ENCODE measurements around the gene PRLR. TPM values are rescaled to one million over a fixed set of nuclear protein-coding genes. Genes with fewer than 3 reads are reported as not detected.

Gene PRLR
- total and polyA plus RNA-seq, 10 of the 15 experiments (the other 5 are each of a cell fraction or from before 2014, with no cell fraction given), result 0.03 to 8.1 (median 0.20) TPM

DNA sequence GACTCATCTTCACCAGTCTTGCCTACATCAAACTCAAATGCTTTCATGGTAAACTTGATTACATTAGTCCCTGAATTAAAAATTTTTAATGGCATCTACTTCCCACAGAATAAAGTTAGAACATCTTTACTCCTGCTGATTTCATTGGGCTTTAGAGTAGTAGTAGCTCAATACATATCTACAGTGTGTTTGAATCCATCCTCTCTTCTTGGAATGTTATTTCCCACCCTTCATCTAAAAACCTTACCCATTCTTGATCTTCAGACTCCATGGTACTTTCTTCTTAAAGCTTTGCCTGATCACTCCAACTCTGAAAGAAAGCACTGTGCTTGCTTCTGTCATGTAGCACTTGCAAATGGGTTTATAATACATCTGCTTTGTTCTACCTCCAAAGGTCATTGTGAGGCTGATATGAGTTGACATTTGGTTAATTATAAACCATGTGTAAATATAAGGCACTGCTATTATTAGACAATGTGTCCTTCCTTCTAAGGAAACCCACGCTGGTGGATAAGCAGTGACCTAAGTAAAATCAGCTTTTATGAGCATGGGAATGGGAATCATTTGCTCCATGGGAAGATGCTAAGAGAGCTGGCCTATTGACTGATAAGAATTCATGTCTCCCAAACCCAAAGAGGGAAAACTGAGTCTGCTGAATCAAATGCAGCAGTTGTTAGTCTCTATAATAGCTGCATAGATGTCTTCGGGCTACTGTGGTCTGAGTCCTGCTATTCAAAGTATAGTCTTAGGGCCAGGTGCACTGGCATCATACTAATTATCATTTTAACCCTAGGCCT, 7.5 kb upstream of the PRLR start:
- RAD21 ChIA-PET (ENCODE audit: unreplicated experiment), result interaction anchor here (1.4 to 3.5 kb wide), 4 partner anchors 9 to 199 kb away, joined by 3 to 26 read pairs (median 8); partner anchors contain the start of gene PRLR
- H3K9me3 ChIP-seq (replicated peaks; ENCODE audit: control insufficient read depth, insufficient read depth, low read length), result no peaks in the 10 kb centered on the region; the same call in 2 of the 3 replicates
- no peaks in the 10 kb centered on the region for H3K27me3 ChIP-seq (replicated peaks in 1 of 2; ENCODE audit: control insufficient read depth in 2 of 2, insufficient read depth in 2 of 2, low read length in 1 of 2)
- no peak overlapping the region for H3K4me2 ChIP-seq (ENCODE audit: control insufficient read depth, insufficient read depth)
- DNase-seq (ENCODE audit: low read depth, low spot score), result no peak
- in situ Hi-C loops (cut with MboI), result no loop called here
- CTCF ChIA-PET, result interaction anchor here (0.7 to 1.4 kb wide), 5 partner anchors 9 to 198 kb away, joined by 3 to 6 read pairs (median 3); no protein-coding TSS in a partner anchor
- peak; percentile 82 for ATAC-seq
- no peaks in the 10 kb centered on the region for H3K4me1 ChIP-seq (ENCODE audit: control insufficient read depth, insufficient read depth, low read length)
- POLR2A ChIA-PET, result interaction anchor here (1.0 to 1.4 kb wide), 3 partner anchors 10 to 13 kb away, joined by 3 read pairs; no protein-coding TSS in a partner anchor
- H3K27ac ChIP-seq (ENCODE audit: control insufficient read depth, insufficient read depth), result no peak overlapping the region
- 21% methylated on average over 2 of the region's 2 CpGs for WGBS (ENCODE audit: insufficient coverage, insufficient replicate concordance, low lambda C conversion rate, missing lambda C conversion rate)
- no peak for FAIRE-seq
- SMC1A ChIA-PET (ENCODE audit: uncharacterized antibody, unreplicated experiment), result interaction anchor here (0.5 to 1.6 kb wide), 13 partner anchors 9 to 280 kb away, joined by 3 to 8 read pairs (median 3); no protein-coding TSS in a partner anchor
- intact Hi-C loops (cut with micrococcal nuclease; ENCODE audit: unreplicated experiment), result no loop called here
- H3K9ac ChIP-seq (ENCODE audit: control insufficient read depth, insufficient read depth, low read length), result no peak overlapping the region
- no peaks in the 10 kb centered on the region for H4K20me1 ChIP-seq (ENCODE audit: control insufficient read depth, insufficient read depth)
- no peak overlapping the region; the same call in 1 of the 2 replicates for H2AFZ ChIP-seq (ENCODE audit: control insufficient read depth, low read depth, low read length)
- H3K36me3 ChIP-seq (ENCODE audit: control insufficient read depth in 2 of 2, insufficient read depth in 2 of 2, low read length in 1 of 2), result no peaks in the 10 kb centered on the region
- H3K4me3 ChIP-seq, result no peak overlapping the region
- TSS peak; percentile 96 for BruUV-seq (replicated peaks)
- H3K79me2 ChIP-seq (ENCODE audit: control insufficient read depth, insufficient read depth, low read length), result no peaks in the 10 kb centered on the region
- TF ChIP-seq RBBP5 (conservative IDR thresholded peaks at IDR 0.05), result no peak
- 0 out of 2 replicates have a peak, but pooled peaks have one; percentile 49 for TF ChIP-seq DPF2 (IDR thresholded peaks at IDR 0.05)
- no peak for TF ChIP-seq EZH2 (IDR thresholded peaks at IDR 0.05; ENCODE audit: borderline replicate concordance, control insufficient read depth, low read depth, low read length)
- no peak for TF ChIP-seq FOXK2 (IDR thresholded peaks at IDR 0.05)
- TF ChIP-seq EP300 (IDR thresholded peaks at IDR 0.05; ENCODE audit: borderline replicate concordance in 1 of 2, control insufficient read depth in 1 of 2, low read depth in 2 of 2, low read length in 2 of 2), result no peak; a peak in 1 of 4 replicates
- TF ChIP-seq CBFB (IDR thresholded peaks at IDR 0.05; ENCODE audit: low read depth), result no peak
- no peak for TF ChIP-seq STAT1 (conservative IDR thresholded peaks at IDR 0.05)
- no peak for TF ChIP-seq ZBED1 (IDR thresholded peaks at IDR 0.05; ENCODE audit: borderline replicate concordance)
- TF ChIP-seq NR2F1 (conservative IDR thresholded peaks at IDR 0.05), result peak; percentile 95
- TF ChIP-seq POLR2AphosphoS5 (IDR thresholded peaks at IDR 0.05; ENCODE audit: low read length), result no peak
- TF ChIP-seq FOXM1 (IDR thresholded peaks at IDR 0.05; ENCODE audit: low read depth, low read length), result no peak
- TF ChIP-seq BRCA1 (IDR thresholded peaks at IDR 0.05; ENCODE audit: low read depth, low read length), result no peak
- TF ChIP-seq, protein P1, sequence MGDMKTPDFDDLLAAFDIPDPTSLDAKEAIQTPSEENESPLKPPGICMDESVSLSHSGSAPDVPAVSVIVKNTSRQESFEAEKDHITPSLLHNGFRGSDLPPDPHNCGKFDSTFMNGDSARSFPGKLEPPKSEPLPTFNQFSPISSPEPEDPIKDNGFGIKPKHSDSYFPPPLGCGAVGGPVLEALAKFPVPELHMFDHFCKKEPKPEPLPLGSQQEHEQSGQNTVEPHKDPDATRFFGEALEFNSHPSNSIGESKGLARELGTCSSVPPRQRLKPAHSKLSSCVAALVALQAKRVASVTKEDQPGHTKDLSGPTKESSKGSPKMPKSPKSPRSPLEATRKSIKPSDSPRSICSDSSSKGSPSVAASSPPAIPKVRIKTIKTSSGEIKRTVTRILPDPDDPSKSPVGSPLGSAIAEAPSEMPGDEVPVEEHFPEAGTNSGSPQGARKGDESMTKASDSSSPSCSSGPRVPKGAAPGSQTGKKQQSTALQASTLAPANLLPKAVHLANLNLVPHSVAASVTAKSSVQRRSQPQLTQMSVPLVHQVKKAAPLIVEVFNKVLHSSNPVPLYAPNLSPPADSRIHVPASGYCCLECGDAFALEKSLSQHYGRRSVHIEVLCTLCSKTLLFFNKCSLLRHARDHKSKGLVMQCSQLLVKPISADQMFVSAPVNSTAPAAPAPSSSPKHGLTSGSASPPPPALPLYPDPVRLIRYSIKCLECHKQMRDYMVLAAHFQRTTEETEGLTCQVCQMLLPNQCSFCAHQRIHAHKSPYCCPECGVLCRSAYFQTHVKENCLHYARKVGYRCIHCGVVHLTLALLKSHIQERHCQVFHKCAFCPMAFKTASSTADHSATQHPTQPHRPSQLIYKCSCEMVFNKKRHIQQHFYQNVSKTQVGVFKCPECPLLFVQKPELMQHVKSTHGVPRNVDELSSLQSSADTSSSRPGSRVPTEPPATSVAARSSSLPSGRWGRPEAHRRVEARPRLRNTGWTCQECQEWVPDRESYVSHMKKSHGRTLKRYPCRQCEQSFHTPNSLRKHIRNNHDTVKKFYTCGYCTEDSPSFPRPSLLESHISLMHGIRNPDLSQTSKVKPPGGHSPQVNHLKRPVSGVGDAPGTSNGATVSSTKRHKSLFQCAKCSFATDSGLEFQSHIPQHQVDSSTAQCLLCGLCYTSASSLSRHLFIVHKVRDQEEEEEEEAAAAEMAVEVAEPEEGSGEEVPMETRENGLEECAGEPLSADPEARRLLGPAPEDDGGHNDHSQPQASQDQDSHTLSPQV (IDR thresholded peaks at IDR 0.05), result 0 out of 2 replicates have a peak, but pooled peaks have one; percentile 29
- no peak for TF ChIP-seq NR2C2 (IDR thresholded peaks at IDR 0.05; ENCODE audit: borderline replicate concordance, control insufficient read depth, insufficient read length, low read depth)
- TF ChIP-seq ZNF217 (IDR thresholded peaks at IDR 0.05), result peak; percentile 59; the same call in 1 of the 2 replicates
- TF ChIP-seq IKZF1 (conservative IDR thresholded peaks at IDR 0.05), result peak; percentile 82
- no peak for TF ChIP-seq POLR2A (IDR thresholded peaks at IDR 0.05; ENCODE audit: low read depth, low read length)
- TF ChIP-seq NFYB (IDR thresholded peaks at IDR 0.05; ENCODE audit: insufficient read depth, low read depth, low read length), result no peak
- TF ChIP-seq, protein P2, sequence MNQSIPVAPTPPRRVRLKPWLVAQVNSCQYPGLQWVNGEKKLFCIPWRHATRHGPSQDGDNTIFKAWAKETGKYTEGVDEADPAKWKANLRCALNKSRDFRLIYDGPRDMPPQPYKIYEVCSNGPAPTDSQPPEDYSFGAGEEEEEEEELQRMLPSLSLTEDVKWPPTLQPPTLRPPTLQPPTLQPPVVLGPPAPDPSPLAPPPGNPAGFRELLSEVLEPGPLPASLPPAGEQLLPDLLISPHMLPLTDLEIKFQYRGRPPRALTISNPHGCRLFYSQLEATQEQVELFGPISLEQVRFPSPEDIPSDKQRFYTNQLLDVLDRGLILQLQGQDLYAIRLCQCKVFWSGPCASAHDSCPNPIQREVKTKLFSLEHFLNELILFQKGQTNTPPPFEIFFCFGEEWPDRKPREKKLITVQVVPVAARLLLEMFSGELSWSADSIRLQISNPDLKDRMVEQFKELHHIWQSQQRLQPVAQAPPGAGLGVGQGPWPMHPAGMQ (IDR thresholded peaks at IDR 0.05; ENCODE audit: borderline replicate concordance), result no peak
- no peak for TF ChIP-seq MXI1 (IDR thresholded peaks at IDR 0.05; ENCODE audit: low read depth, low read length)
